Smooth muscle cell (in vitro differentiated cells): ENCODE results near the gene SNX33. TPM values are rescaled to one million over a fixed set of nuclear protein-coding genes. Genes with fewer than 3 reads are reported as not detected.
"Not testable (repeated sequence)": the region's sequence is repeated elsewhere in the genome, so short reads cannot be mapped to it uniquely, and the experiment has no call there.

Experiments used
- DNase-seq: peaks from one replicate; lab custom pipeline; 2025; ENCODE audit not compliant: unreplicated experiment; lab: John Stamatoyannopoulos, UW
- H2AFZ ChIP-seq: fragments of 200-600 bp; sonication (generic); 2 replicates; pipeline ENCODE4 v1.6.0; 2016; ENCODE audit warnings: antibody characterized with exemption, low read depth, mild to moderate bottlenecking
- H3F3A ChIP-seq: fragments of 200-600 bp; sonication (generic); 2 replicates; pipeline ENCODE4 v1.6.0; 2017; ENCODE audit warnings: antibody characterized with exemption, low read depth
- H3K27ac ChIP-seq: fragments of 200-600 bp; sonication (generic); 2 replicates; pipeline ENCODE4 v1.5.1; 2016; ENCODE audit warnings: low read depth, mild to moderate bottlenecking
- H3K27me3 ChIP-seq: fragments of 200-600 bp; sonication (generic); 2 replicates; pipeline ENCODE4 v1.6.1; 2016; ENCODE audit warnings: low read depth, mild to moderate bottlenecking
- H3K36me3 ChIP-seq: fragments of 200-600 bp; sonication (generic); 2 replicates; pipeline ENCODE4 v1.5.1; 2016; ENCODE audit warnings: low read depth
- H3K4me1 ChIP-seq: fragments of 200-600 bp; sonication (generic); 2 replicates; pipeline ENCODE4 v1.5.1; 2016; ENCODE audit warnings: low read depth
- H3K4me2 ChIP-seq: fragments of 200-600 bp; sonication (generic); 2 replicates; pipeline ENCODE4 v1.6.0; 2016; ENCODE audit warnings: mild to moderate bottlenecking
- H3K4me3 ChIP-seq: fragments of 200-600 bp; sonication (generic); 2 replicates; pipeline ENCODE4 v1.5.1; 2016; ENCODE audit warnings: mild to moderate bottlenecking
- H3K79me2 ChIP-seq: fragments of 200-600 bp; sonication (generic); 2 replicates; pipeline ENCODE4 v1.6.0; 2016; ENCODE audit warnings: low read depth, mild to moderate bottlenecking
- H3K9ac ChIP-seq: fragments of 200-600 bp; sonication (generic); 2 replicates; pipeline ENCODE4 v1.6.0; 2016; ENCODE audit warnings: low read depth
- H3K9me3 ChIP-seq: fragments of 200-600 bp; sonication (generic); replicated peaks from 2 replicates; pipeline ENCODE4 v1.5.1; 2016; ENCODE audit warnings: low read depth
- H4K20me1 ChIP-seq: fragments of 200-600 bp; sonication (generic); 2 replicates; pipeline ENCODE4 v1.6.0; 2016; ENCODE audit warnings: low read depth
- CTCF ChIP-seq: fragments of 200-600 bp; sonication (generic); IDR thresholded peaks from 2 replicates; pipeline ENCODE4 v1.5.1; 2017; ENCODE audit warnings: borderline replicate concordance, mild to moderate bottlenecking, antibody characterized with exemption; ENCODE audit not compliant: insufficient read depth, poor library complexity, severe bottlenecking
- WGBS: methylation state at CpG from one replicate; pipeline ENCODE4 v1.1.7; 2016; ENCODE audit warnings: low lambda C conversion rate; 5-methylcytosine and 5-hydroxymethylcytosine counted together
- polyA plus RNA-seq: library from polyadenylated mRNA; unstranded; fragments of >200 nt; fragmentation: Nextera tagmentation; extraction: Ambion mirVana; gene quantifications from 2 replicates; pipeline ENCODE4 v1.2.1, GENCODE V29; 2016
- total RNA-seq: library from RNA; depleted of rRNA; stranded (reverse); fragments of >200 nt; gene quantifications from 2 replicates; pipeline ENCODE4 v1.2.3, GENCODE V29; 2014

SNX33 gene
- total and polyA plus RNA-seq, 2 experiments from 2014 or later = 13.6 to 14.2 TPM

GRCh38 chr15:75625542-75626347, 22.0 kb upstream of the SNX33 start, which contains the start of gene SNUPN:
SNUPN (minus strand) TSS chr15:75625725; CDS start chr15:75621051, 4,674 bp downstream.
- 2% methylated on average over 46 of the region's 47 CpGs for WGBS
- H3K4me2 ChIP-seq = peak within 1 kb of the TSS; percentile 89
- TF ChIP-seq CTCF = no peak

GRCh38 chr15:75631935-75632334, 15.8 kb upstream of the SNX33 start:
- no peak overlapping the region for H3K27ac ChIP-seq
- H3K79me2 ChIP-seq = peaks cover 8% of the 10 kb centered on the region
- H3K4me1 ChIP-seq = no peaks in the 10 kb centered on the region
- TF ChIP-seq CTCF = no peak
- H3F3A ChIP-seq = no peaks in the 10 kb centered on the region
- H3K9me3 ChIP-seq = no peaks in the 10 kb centered on the region
- no peak overlapping the region for H2AFZ ChIP-seq
- no peak for DNase-seq
- H3K4me3 ChIP-seq = no peak overlapping the region
- H3K36me3 ChIP-seq = no peaks in the 10 kb centered on the region
- no peak overlapping the region for H3K4me2 ChIP-seq
- H3K9ac ChIP-seq = no peak overlapping the region
- H4K20me1 ChIP-seq = peaks cover under 1% of the 10 kb centered on the region
- no peaks in the 10 kb centered on the region for H3K27me3 ChIP-seq

More at GRCh38 chr15:75625542-75626347, 22.0 kb upstream of the SNX33 start, which contains the start of gene SNUPN:
- H3K4me1 ChIP-seq = peaks cover 8% of the 10 kb centered on the region
- no peaks in the 10 kb centered on the region for H3K36me3 ChIP-seq
- peak within 1 kb of the TSS; percentile 93 for H3K4me3 ChIP-seq
- peak; percentile 66 for DNase-seq
- no peaks in the 10 kb centered on the region for H3K79me2 ChIP-seq
- peaks cover 22% of the 10 kb centered on the region for H3F3A ChIP-seq
- peak within 1 kb of the TSS; percentile 77 for H3K27ac ChIP-seq
- peak within 1 kb of the TSS; percentile 97 for H2AFZ ChIP-seq
- peak within 1 kb of the TSS; percentile 67 for H3K9ac ChIP-seq
- H3K27me3 ChIP-seq = no peaks in the 10 kb centered on the region
- H4K20me1 ChIP-seq = no peaks in the 10 kb centered on the region
- H3K9me3 ChIP-seq = no peaks in the 10 kb centered on the region

GRCh38 chr15:75633922-75634321, 13.8 kb upstream of the SNX33 start:
- Histone ChIP-seq H3K79me2 (peaks cover 27% of the 10 kb centered on the region), H4K20me1 (peaks cover 19% of the 10 kb centered on the region)
- not testable (repeated sequence) for H3K4me1 ChIP-seq, H3K9me3 ChIP-seq, H3F3A ChIP-seq, H3K4me3 ChIP-seq, H3K9ac ChIP-seq, H3K4me2 ChIP-seq, H2AFZ ChIP-seq, H3K36me3 ChIP-seq, H3K27me3 ChIP-seq, H3K27ac ChIP-seq, DNase-seq
- 91% methylated on average over 7 of the region's 7 CpGs for WGBS

GRCh38 chr15:75636026-75636425, 11.7 kb upstream of the SNX33 start:
- H3F3A ChIP-seq = peaks cover 8% of the 10 kb centered on the region

More at GRCh38 chr15:75636026-75636425, 11.7 kb upstream of the SNX33 start:
- peaks cover 7% of the 10 kb centered on the region for H3K4me1 ChIP-seq
- DNase-seq = no peak
- peaks cover 23% of the 10 kb centered on the region for H4K20me1 ChIP-seq
- no peaks in the 10 kb centered on the region for H3K36me3 ChIP-seq
- peaks cover 31% of the 10 kb centered on the region for H3K79me2 ChIP-seq
- no peak overlapping the region for H3K27ac ChIP-seq
- H3K27me3 ChIP-seq = no peaks in the 10 kb centered on the region
- no peak overlapping the region for H3K9ac ChIP-seq
- WGBS = 93% methylated on average over 6 of the region's 6 CpGs
- H3K9me3 ChIP-seq = no peaks in the 10 kb centered on the region
- no peak overlapping the region for H2AFZ ChIP-seq
- no peak overlapping the region for H3K4me3 ChIP-seq
- no peak overlapping the region for H3K4me2 ChIP-seq
- no peak for TF ChIP-seq CTCF
